ENCODE results near the gene PYGB.

The PYGB gene

GRCh38 chr20:25209400-25209799 lies 38.5 kb upstream of the PYGB start:
- Mint-ChIP-seq H3K27me3 (no peaks in the 10 kb centered on the region), H3K4me1 (ENCODE audit: low read depth) (peaks cover 28% of the 10 kb centered on the region), H3K4me3 (no peak overlapping the region), H3K27ac (no peak overlapping the region), H3K9me3 (no peaks in the 10 kb centered on the region), H3K36me3 (ENCODE audit: low read depth) (peaks cover 85% of the 10 kb centered on the region)
- intact Hi-C loops (cut with micrococcal nuclease), result loop anchor here (10.0 kb wide), 1 partner anchor 105 kb away; no protein-coding TSS in a partner anchor

GRCh38 chr20:25209911-25210310 lies 38.0 kb upstream of the PYGB start:
- Mint-ChIP-seq H3K27ac (no peak overlapping the region), H3K4me3 (no peak overlapping the region), H3K9me3 (no peaks in the 10 kb centered on the region), H3K4me1 (ENCODE audit: low read depth) (peaks cover 23% of the 10 kb centered on the region), H3K36me3 (ENCODE audit: low read depth) (peaks cover 88% of the 10 kb centered on the region), H3K27me3 (no peaks in the 10 kb centered on the region)
- intact Hi-C loops (cut with micrococcal nuclease), result loop anchor here (10.0 kb wide), 1 partner anchor 105 kb away; no protein-coding TSS in a partner anchor

GRCh38 chr20:25211273-25211672 lies 36.6 kb upstream of the PYGB start:
- intact Hi-C loops (cut with micrococcal nuclease), result no loop called here
- Mint-ChIP-seq H3K27me3 (no peaks in the 10 kb centered on the region), H3K4me3 (no peak overlapping the region), H3K4me1 (ENCODE audit: low read depth) (peaks cover 9% of the 10 kb centered on the region), H3K27ac (no peak overlapping the region), H3K9me3 (no peaks in the 10 kb centered on the region), H3K36me3 (ENCODE audit: low read depth) (peaks cover 89% of the 10 kb centered on the region)

- Mint-ChIP-seq H3K27ac (no peak overlapping the region), H3K9me3 (no peaks in the 10 kb centered on the region), H3K27me3 (no peaks in the 10 kb centered on the region), H3K4me3 (no peak overlapping the region), H3K4me1 (ENCODE audit: low read depth) (peaks cover 9% of the 10 kb centered on the region), H3K36me3 (ENCODE audit: low read depth) (peaks cover 89% of the 10 kb centered on the region)
- intact Hi-C loops (cut with micrococcal nuclease), result no loop called here
Observed at GRCh38 chr20:25212242-25212641, 35.6 kb upstream of the PYGB start.

GRCh38 chr20:25213566-25214425 lies 34.1 kb upstream of the PYGB start:
- H3K27me3 Mint-ChIP-seq, result no peaks in the 10 kb centered on the region
- H3K4me3 Mint-ChIP-seq, result no peak overlapping the region
- H3K27ac Mint-ChIP-seq, result no peak overlapping the region
- peaks cover 95% of the 10 kb centered on the region for H3K36me3 Mint-ChIP-seq (ENCODE audit: low read depth)
- H3K9me3 Mint-ChIP-seq, result no peaks in the 10 kb centered on the region
- intact Hi-C loops (cut with micrococcal nuclease), result no loop called here
- no peaks in the 10 kb centered on the region for H3K4me1 Mint-ChIP-seq (ENCODE audit: low read depth)

GRCh38 chr20:25214426-25214790 lies 33.5 kb upstream of the PYGB start:
- intact Hi-C loops (cut with micrococcal nuclease), result no loop called here
- H3K27me3 Mint-ChIP-seq, result no peaks in the 10 kb centered on the region
- no peaks in the 10 kb centered on the region for H3K9me3 Mint-ChIP-seq
- no peak overlapping the region for H3K27ac Mint-ChIP-seq
- no peak overlapping the region for H3K4me3 Mint-ChIP-seq
- H3K36me3 Mint-ChIP-seq (ENCODE audit: low read depth), result peaks cover 100% of the 10 kb centered on the region
- H3K4me1 Mint-ChIP-seq (ENCODE audit: low read depth), result no peaks in the 10 kb centered on the region

GRCh38 chr20:25214819-25215218 lies 33.1 kb upstream of the PYGB start:
- intact Hi-C loops (cut with micrococcal nuclease), result no loop called here
- Mint-ChIP-seq H3K4me3 (no peak overlapping the region), H3K9me3 (no peaks in the 10 kb centered on the region), H3K27ac (no peak overlapping the region), H3K4me1 (ENCODE audit: low read depth) (no peaks in the 10 kb centered on the region), H3K27me3 (no peaks in the 10 kb centered on the region), H3K36me3 (ENCODE audit: low read depth) (peaks cover 100% of the 10 kb centered on the region)

- H3K36me3 Mint-ChIP-seq (ENCODE audit: low read depth), result peaks cover 100% of the 10 kb centered on the region
- intact Hi-C loops (cut with micrococcal nuclease), result no loop called here
- no peak overlapping the region for H3K4me3 Mint-ChIP-seq
- no peaks in the 10 kb centered on the region for H3K27me3 Mint-ChIP-seq
- H3K4me1 Mint-ChIP-seq (ENCODE audit: low read depth), result no peaks in the 10 kb centered on the region
- H3K27ac Mint-ChIP-seq, result no peak overlapping the region
- no peaks in the 10 kb centered on the region for H3K9me3 Mint-ChIP-seq
Observed at GRCh38 chr20:25215521-25215920, 32.4 kb upstream of the PYGB start.

- Mint-ChIP-seq H3K9me3 (no peaks in the 10 kb centered on the region), H3K4me1 (ENCODE audit: low read depth) (no peaks in the 10 kb centered on the region), H3K27me3 (no peaks in the 10 kb centered on the region), H3K4me3 (no peak overlapping the region), H3K36me3 (ENCODE audit: low read depth) (peaks cover 100% of the 10 kb centered on the region), H3K27ac (no peak overlapping the region)
- intact Hi-C loops (cut with micrococcal nuclease), result no loop called here
Observed at GRCh38 chr20:25216199-25216945, 31.5 kb upstream of the PYGB start.

- H3K27me3 Mint-ChIP-seq, result no peaks in the 10 kb centered on the region
- intact Hi-C loops (cut with micrococcal nuclease), result no loop called here
- no peak overlapping the region for H3K4me3 Mint-ChIP-seq
- H3K9me3 Mint-ChIP-seq, result no peaks in the 10 kb centered on the region
- H3K27ac Mint-ChIP-seq, result no peak overlapping the region
- no peaks in the 10 kb centered on the region for H3K4me1 Mint-ChIP-seq (ENCODE audit: low read depth)
- peaks cover 100% of the 10 kb centered on the region for H3K36me3 Mint-ChIP-seq (ENCODE audit: low read depth)
Observed at GRCh38 chr20:25217161-25218108, 30.4 kb upstream of the PYGB start.

- H3K9me3 Mint-ChIP-seq, result no peaks in the 10 kb centered on the region
- no peaks in the 10 kb centered on the region for H3K4me1 Mint-ChIP-seq (ENCODE audit: low read depth)
- peaks cover 97% of the 10 kb centered on the region for H3K36me3 Mint-ChIP-seq (ENCODE audit: low read depth)
Observed at GRCh38 chr20:25218109-25218486, 29.8 kb upstream of the PYGB start.

GRCh38 chr20:25218492-25218891 lies 29.4 kb upstream of the PYGB start:
- peaks cover 97% of the 10 kb centered on the region for H3K36me3 Mint-ChIP-seq (ENCODE audit: low read depth)
- H3K4me1 Mint-ChIP-seq (ENCODE audit: low read depth), result no peaks in the 10 kb centered on the region
- H3K27me3 Mint-ChIP-seq, result no peaks in the 10 kb centered on the region
- H3K4me3 Mint-ChIP-seq, result no peak overlapping the region
- intact Hi-C loops (cut with micrococcal nuclease), result no loop called here
- H3K27ac Mint-ChIP-seq, result no peak overlapping the region
- no peaks in the 10 kb centered on the region for H3K9me3 Mint-ChIP-seq

More at GRCh38 chr20:25218109-25218486, 29.8 kb upstream of the PYGB start:
- Mint-ChIP-seq H3K4me3 (no peak overlapping the region), H3K27ac (no peak overlapping the region), H3K27me3 (no peaks in the 10 kb centered on the region)
- intact Hi-C loops (cut with micrococcal nuclease), result no loop called here

- Mint-ChIP-seq H3K4me3 (no peak overlapping the region), H3K27ac (no peak overlapping the region), H3K27me3 (no peaks in the 10 kb centered on the region), H3K36me3 (ENCODE audit: low read depth) (peaks cover 97% of the 10 kb centered on the region), H3K9me3 (no peaks in the 10 kb centered on the region), H3K4me1 (ENCODE audit: low read depth) (no peaks in the 10 kb centered on the region)
- intact Hi-C loops (cut with micrococcal nuclease), result no loop called here
Observed at GRCh38 chr20:25219365-25219764, 28.5 kb upstream of the PYGB start.

All from dendritic cell treated with granulocyte-macrophage colony-stimulating factor and Interleukin-4, amounts not matched to agents 40 ng/mL and 50 ng/mL, for 4 days (primary cell).